Neural cell (in vitro differentiated cells): ENCODE measurements around the gene SERPINI2.

Experiments
- CTCF ChIP-seq: fragments of 450-650 bp; IDR thresholded peaks from 2 replicates; pipeline ENCODE4 v1.5.1; 2014; ENCODE audit warnings: antibody characterized with exemption, mild to moderate bottlenecking, moderate library complexity; ENCODE audit not compliant: poor library complexity, severe bottlenecking
- EZH2 ChIP-seq: fragments of 200-600, 300-800 bp; shearing (Covaris generic), sonication (generic); IDR thresholded peaks from 2 replicates; pipeline ENCODE4 v1.6.1; 2014; ENCODE audit warnings: antibody characterized with exemption, low read length, borderline replicate concordance, mild to moderate bottlenecking; ENCODE audit not compliant: insufficient read depth, poor library complexity, severe bottlenecking
- POLR2AphosphoS5 ChIP-seq: IDR thresholded peaks from 2 replicates; pipeline ENCODE4 v1.6.1; 2012
- REST ChIP-seq: IDR thresholded peaks from 2 replicates; pipeline ENCODE4 v1.6.1; 2012; ENCODE audit warnings: borderline replicate concordance

GRCh38 chr3:167473863-167474262 is at the start of gene SERPINI2:
- TF ChIP-seq EZH2 = no peak
- TF ChIP-seq POLR2AphosphoS5 = no peak
- TF ChIP-seq CTCF = no peak
- no peak for TF ChIP-seq REST
